Upper lobe of left lung (tissue), 6 donors: ENCODE measurements around the gene MARVELD1. TPM values are rescaled to one million over a fixed set of nuclear protein-coding genes. Genes with fewer than 3 reads are reported as not detected.

Experiments used
- ATAC-seq, 2 donors: fragments of 200-7000 bp; cut with Tn5 transposase; one replicate each; pipeline ENCODE4 v1.9.1; 2022; ENCODE audit warnings: mild to moderate bottlenecking in 2 of 2, moderate library complexity in 2 of 2; ENCODE audit not compliant: low FRiP score in 2 of 2
- DNase-seq, 2 donors: peaks; one replicate each; pipeline ENCODE4 v3.0.0-alpha.2; 2019 to 2020
- H3K27ac ChIP-seq, 4 donors: fragments of 200-600 bp; sonication (generic); one replicate each; pipeline ENCODE4 v1.5.1; 2016 to 2019
- H3K27me3 ChIP-seq, 4 donors: fragments of 200-600 bp; sonication (generic); one replicate each; pipeline ENCODE4 v1.5.1; 2017 to 2019
- H3K36me3 ChIP-seq, 4 donors: fragments of 200-600 bp; sonication (generic); one replicate each; pipeline ENCODE4 v1.5.1; 2016 to 2019
- H3K4me1 ChIP-seq, 4 donors: fragments of 200-600 bp; sonication (generic); one replicate each; pipeline ENCODE4 v1.5.1; 2018 to 2019
- H3K4me3 ChIP-seq, 4 donors: fragments of 200-600 bp; sonication (generic); one replicate each; pipeline ENCODE4 v1.5.1; 2017 to 2019; ENCODE audit warnings: mild to moderate bottlenecking in 2 of 4, moderate library complexity in 1 of 4
- H3K9me3 ChIP-seq, 4 donors: fragments of 200-600 bp; sonication (generic); one replicate each; pipeline ENCODE4 v1.5.1; 2018 to 2019
- EP300 ChIP-seq, 4 donors: sonication (generic); formaldehyde crosslinking; IDR thresholded peaks; one replicate each; pipeline ENCODE4 v1.5.1; 2017; ENCODE audit warnings: antibody characterized with exemption in 4 of 4, control low read depth in 2 of 4
- POLR2A ChIP-seq, 4 donors: fragments of 450-650 bp; IDR thresholded peaks; one replicate each; pipeline ENCODE4 v1.5.1; 2016 to 2017; ENCODE audit warnings: antibody characterized with exemption in 4 of 4, mild to moderate bottlenecking in 2 of 4
- POLR2AphosphoS5 ChIP-seq, 2 donors: sonication (generic); formaldehyde crosslinking; IDR thresholded peaks; one replicate each; pipeline ENCODE4 v1.5.1; 2017; ENCODE audit warnings: antibody characterized with exemption in 2 of 2
- WGBS, 2 donors: methylation state at CpG; one replicate each; pipeline ENCODE4 v1.1.5; 2017 to 2018; 5-methylcytosine and 5-hydroxymethylcytosine counted together
- total RNA-seq, 6 donors: library from RNA; depleted of rRNA in 4 of 6; stranded (reverse); fragments of >200 nt in 4 of 6; gene quantifications; one replicate each; pipeline versions ENCODE4 v1.1.0 to v1.2.1, GENCODE V29; 2016 to 2021
- TF ChIP-seq, protein P1 (sequence below), 6 experiments: fragments of 450-650 bp in 4 of 6; fragments of 200-600 bp in 2 of 6; sonication (generic) in 2 of 6; IDR thresholded peaks; one replicate each; pipeline ENCODE4 v1.5.1; 2016 to 2019; ENCODE audit warnings: antibody characterized with exemption in 6 of 6
- donor health status: DM: no; HTN: no; CAD: no; lungs with moderate emphysema.
- donor health status: DM: no; HTN: yes; CAD: no; lungs with severe emphysema.

Gene MARVELD1
- total RNA-seq, 6 donors from 2014 or later, result 18.2 to 62.7 (median 31.8) TPM

GRCh38 chr10:97707134-97707861, 6.2 kb upstream of the MARVELD1 start:
- no peak overlapping the region for H3K27ac ChIP-seq
- no peaks in the 10 kb centered on the region for H3K9me3 ChIP-seq
- DNase-seq (peak in 1 of 2 donors; percentile 40), ATAC-seq (no peak)
- TF ChIP-seq POLR2AphosphoS5 (IDR thresholded peaks at IDR 0.05) (no peak), POLR2A (IDR thresholded peaks at IDR 0.05) (no peak), EP300 (IDR thresholded peaks at IDR 0.05) (no peak)
- TF ChIP-seq, protein P1, sequence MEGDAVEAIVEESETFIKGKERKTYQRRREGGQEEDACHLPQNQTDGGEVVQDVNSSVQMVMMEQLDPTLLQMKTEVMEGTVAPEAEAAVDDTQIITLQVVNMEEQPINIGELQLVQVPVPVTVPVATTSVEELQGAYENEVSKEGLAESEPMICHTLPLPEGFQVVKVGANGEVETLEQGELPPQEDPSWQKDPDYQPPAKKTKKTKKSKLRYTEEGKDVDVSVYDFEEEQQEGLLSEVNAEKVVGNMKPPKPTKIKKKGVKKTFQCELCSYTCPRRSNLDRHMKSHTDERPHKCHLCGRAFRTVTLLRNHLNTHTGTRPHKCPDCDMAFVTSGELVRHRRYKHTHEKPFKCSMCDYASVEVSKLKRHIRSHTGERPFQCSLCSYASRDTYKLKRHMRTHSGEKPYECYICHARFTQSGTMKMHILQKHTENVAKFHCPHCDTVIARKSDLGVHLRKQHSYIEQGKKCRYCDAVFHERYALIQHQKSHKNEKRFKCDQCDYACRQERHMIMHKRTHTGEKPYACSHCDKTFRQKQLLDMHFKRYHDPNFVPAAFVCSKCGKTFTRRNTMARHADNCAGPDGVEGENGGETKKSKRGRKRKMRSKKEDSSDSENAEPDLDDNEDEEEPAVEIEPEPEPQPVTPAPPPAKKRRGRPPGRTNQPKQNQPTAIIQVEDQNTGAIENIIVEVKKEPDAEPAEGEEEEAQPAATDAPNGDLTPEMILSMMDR (IDR thresholded peaks at IDR 0.05), result no peak
- no peaks in the 10 kb centered on the region for H3K27me3 ChIP-seq
- no peaks in the 10 kb centered on the region for H3K36me3 ChIP-seq
- 86 to 96% methylated on average over 5 to 9 of the region's 11 CpGs for WGBS, 2 donors
- H3K4me3 ChIP-seq, result no peak overlapping the region
- H3K4me1 ChIP-seq, result peaks cover 11 to 15% (median 13%) of the 10 kb centered on the region in 4 donors

- Histone ChIP-seq H3K27me3 (no peaks in the 10 kb centered on the region), H3K4me3 (no peak overlapping the region), H3K9me3 (no peaks in the 10 kb centered on the region), H3K27ac (no peak overlapping the region), H3K36me3 (no peaks in the 10 kb centered on the region), H3K4me1 (peaks cover 20 to 23% (median 21%) of the 10 kb centered on the region in 4 donors)
- WGBS, 2 donors, result 88 to 95% methylated on average over 2 of the region's 2 CpGs
- ATAC-seq (no peak), DNase-seq (no peak)
- no peak for TF ChIP-seq POLR2AphosphoS5 (IDR thresholded peaks at IDR 0.05)
- no peak for TF ChIP-seq EP300 (IDR thresholded peaks at IDR 0.05)
- TF ChIP-seq, protein P1 (IDR thresholded peaks at IDR 0.05), result no peak
- no peak for TF ChIP-seq POLR2A (IDR thresholded peaks at IDR 0.05)
Measured at GRCh38 chr10:97708167-97708566, 5.4 kb upstream of the MARVELD1 start.

DNA sequence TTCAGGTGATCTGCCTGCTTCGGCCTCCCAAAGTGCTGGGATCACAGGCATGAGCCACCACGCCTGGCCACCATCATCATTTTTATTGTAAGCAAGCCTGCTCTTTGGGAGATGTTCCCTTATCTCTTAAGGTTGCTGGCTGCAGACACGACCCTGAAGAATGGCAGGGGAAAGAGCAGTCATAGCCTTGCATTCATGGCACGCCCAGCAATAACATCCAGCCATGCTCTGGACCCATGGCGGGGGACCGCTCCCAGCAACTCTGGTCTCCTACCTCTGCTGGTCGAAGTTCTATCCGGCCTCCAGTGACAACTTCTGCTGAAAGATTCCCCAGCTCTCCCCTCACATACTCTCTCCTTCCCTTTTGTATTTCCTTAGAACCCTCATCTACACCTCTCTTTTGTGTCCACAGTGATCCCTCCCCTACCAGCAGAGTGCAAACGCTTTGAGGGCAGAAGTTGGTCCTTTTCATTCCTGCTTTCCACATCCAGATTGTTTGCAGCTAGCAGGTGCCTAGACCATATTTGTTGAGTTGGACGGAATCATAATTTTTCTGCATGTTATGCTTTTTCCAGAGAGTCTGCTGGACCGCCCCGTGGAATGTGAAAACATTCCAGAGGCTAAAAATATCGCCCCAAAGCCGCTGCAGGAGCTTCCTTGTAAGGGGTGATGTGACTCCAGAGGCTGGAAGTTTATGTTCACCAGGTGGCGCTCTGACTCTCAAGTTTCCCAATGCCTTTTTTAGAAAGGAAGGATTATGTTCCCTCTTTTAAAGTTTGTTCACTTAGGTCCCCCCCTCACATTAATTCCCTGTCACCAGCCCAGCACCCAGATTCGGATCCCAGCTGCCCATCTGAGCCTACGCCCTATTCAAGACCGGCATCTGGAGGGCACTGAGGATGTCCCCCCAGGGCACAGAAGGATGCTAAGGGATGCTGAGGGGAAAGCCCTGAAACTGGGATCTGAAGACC, 4.3 kb upstream of the MARVELD1 start:
- TF ChIP-seq POLR2AphosphoS5 (IDR thresholded peaks at IDR 0.05) (no peak), POLR2A (IDR thresholded peaks at IDR 0.05) (no peak), EP300 (IDR thresholded peaks at IDR 0.05) (no peak)
- TF ChIP-seq, protein P1 (IDR thresholded peaks at IDR 0.05), result peak; percentile 31 to 60 (median 52)
- H3K9me3 ChIP-seq, result no peaks in the 10 kb centered on the region
- H3K27ac ChIP-seq, result peak overlapping the region in 1 of 4 donors; percentile 25
- peaks cover 23 to 32% (median 25%) of the 10 kb centered on the region in 4 donors for H3K4me1 ChIP-seq
- peak in 1 of 2 donors; percentile 64 for DNase-seq
- H3K36me3 ChIP-seq, result no peaks in the 10 kb centered on the region
- no peaks in the 10 kb centered on the region for H3K27me3 ChIP-seq
- WGBS, 2 donors, result 39 to 40% methylated on average over 16 to 18 of the region's 18 CpGs
- no peak overlapping the region for H3K4me3 ChIP-seq
- peak in 1 of 2 donors; percentile 49 for ATAC-seq

DNA sequence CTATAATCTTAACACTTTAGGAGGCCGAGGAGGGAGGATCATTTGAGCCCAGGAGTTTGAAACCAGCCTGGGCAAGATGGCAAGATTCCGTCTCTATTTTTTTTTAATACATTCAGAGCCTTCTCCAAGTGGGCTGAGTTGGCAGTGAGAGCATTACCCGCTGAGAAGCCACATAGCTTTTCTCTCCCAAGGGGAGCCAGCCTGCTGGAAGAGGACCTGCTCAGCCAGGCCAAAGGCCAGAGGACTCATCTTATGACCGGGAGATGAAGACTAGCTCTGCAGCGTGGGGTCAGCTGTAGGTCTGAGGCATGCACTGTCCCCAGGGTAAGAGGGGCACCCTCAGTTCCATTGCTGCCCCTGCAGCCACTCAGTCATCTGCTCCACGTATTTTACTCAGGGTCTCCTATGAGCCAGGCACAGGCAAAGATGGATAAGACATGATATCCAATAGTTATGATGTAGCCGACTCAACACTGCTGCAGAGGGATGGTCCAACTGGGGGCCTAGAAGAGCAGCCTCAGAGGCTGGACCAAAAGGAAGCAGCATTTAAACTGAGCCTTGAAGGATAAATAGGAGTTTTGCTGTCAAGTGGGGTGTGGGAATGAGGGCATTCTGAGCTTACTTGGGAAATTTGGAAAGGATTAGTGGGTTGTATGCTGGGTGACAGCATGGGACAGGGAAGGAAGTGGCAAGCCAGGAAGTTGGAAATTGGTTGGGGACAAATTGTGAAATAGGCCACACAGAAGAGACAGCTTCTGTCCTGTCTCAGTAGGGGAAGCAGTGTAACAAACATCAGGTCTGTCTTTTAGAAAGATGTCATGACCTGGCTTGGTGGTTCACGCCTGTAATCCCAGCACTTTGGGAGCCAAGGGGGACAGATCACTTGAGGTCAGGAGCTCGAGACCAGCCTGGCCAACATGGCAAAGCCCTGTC, 1.6 kb upstream of the MARVELD1 start:
- Histone ChIP-seq H3K27me3 (no peaks in the 10 kb centered on the region), H3K4me3 (no peak overlapping the region), H3K27ac (peak overlapping the region in 3 of 4 donors; percentile 90 to 97 (median 94)), H3K4me1 (peaks cover 39 to 47% (median 47%) of the 10 kb centered on the region in 4 donors), H3K36me3 (peaks cover 0 to 1% (median under 1%) of the 10 kb centered on the region in 4 donors), H3K9me3 (no peaks in the 10 kb centered on the region)
- ATAC-seq, result no peak
- WGBS, 2 donors, result 79% methylated on average over 9 of the region's 9 CpGs
- TF ChIP-seq POLR2AphosphoS5 (IDR thresholded peaks at IDR 0.05) (peak in 1 of 2 donors; percentile 41), EP300 (IDR thresholded peaks at IDR 0.05) (no peak), POLR2A (IDR thresholded peaks at IDR 0.05) (peak in 1 of 4 donors; percentile 44)
- TF ChIP-seq, protein P1 (IDR thresholded peaks at IDR 0.05), result no peak
- no peak for DNase-seq
